Stimulated activated CD8-positive, alpha-beta memory T cell treated with anti-CD3 and anti-CD28 coated beads, Interleukin-12 subunit alpha, Interleukin-12 subunit beta, amount 100 ng/mL, for 24 hours (primary cell): ENCODE results near the gene LRRC8D.

Experiments
- DNase-seq: peaks from one replicate; pipeline ENCODE4 v3.0.0-alpha.2; 2020; ENCODE audit errors: extremely low read depth

Gene LRRC8D

DNA sequence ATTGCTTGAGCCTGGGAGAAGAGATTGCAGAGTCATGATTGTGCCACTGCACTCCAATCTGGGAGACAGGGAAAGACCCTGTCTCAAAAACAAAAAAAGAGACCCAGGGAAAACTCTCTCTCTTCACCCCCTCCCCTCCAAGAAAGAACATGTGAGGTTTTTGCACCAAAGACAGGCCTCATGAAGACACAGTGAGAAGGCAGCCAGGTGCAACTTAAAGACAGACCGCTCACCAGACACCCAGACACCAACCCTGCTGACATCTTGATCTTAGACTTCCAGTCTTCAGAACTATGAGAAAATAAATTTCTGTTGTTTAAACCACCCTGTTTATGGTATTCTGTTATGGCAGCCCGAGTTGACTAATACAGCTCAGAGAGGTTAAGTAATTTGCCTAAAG is 13.3 kb upstream of the LRRC8D start:
- no peak for DNase-seq

DNA sequence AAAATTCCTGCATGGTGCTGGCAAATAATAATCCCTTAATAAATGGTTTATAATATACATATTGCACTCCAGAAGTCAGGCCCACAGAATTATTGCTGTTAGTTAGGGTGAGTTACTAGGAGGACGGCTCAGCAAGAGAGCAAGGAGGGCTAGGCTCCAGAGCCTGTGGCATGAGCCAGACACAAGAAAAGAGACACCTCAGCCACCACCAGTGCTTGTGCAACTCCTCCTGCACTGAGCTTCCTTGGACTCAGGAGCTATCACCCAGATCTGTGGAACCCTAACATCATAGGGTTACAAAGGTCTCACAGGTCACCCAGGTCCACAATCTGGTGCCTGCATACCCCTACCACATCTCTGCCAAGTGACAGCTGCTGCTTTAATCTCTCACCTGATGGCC is 12.8 kb upstream of the LRRC8D start:
- no peak for DNase-seq

DNA sequence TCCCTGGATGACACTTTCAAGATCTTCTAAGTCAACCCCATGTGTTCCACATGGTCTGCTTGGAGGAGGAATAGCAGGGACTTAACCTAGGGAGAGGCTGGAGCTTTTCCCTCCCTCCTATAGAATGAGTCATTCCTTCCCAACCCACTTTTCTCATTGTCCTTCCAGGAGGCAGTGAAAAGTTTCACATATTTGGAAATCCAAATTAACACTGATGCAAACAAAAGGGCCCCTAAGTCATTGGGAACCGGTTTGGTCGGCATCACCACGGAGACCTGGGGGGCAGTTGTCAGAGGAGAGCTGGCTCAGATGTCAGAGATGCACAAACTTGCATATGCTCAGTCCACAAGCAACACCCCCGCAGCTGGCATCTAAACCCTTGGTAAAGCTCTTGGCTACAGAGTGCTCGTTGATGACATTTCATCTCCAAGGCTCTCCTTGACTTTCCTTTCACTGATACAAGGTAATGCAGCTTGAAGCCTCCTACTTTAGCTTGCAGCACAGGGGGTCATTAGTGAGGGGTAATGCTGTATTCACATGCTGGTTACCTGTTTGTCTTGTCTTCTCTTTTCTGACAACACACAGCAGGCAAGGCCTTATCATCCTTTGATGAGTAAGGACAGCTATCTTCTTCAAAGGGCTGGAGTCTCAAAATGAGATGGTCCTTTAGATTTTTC is 12.3 kb upstream of the LRRC8D start:
- DNase-seq, result no peak

DNA sequence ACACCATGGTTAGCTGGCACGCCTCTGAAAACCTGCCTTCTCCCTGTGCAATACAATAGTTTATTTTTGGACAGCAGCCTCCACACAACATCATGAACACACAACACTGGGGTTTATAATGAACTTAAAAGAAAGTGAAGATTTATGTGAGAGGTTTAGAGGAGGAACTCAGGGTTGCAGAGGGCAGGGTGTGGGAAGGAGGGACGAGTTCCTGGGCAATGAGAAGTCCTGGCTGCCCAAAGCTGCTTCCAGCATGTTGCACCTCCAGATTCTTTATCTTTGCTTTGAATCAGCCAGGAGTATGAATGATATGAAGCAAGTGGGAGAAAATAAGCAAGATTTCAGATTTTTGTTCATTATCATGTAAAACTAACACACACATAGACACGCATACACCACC is 11.3 kb upstream of the LRRC8D start:
- no peak for DNase-seq

DNA sequence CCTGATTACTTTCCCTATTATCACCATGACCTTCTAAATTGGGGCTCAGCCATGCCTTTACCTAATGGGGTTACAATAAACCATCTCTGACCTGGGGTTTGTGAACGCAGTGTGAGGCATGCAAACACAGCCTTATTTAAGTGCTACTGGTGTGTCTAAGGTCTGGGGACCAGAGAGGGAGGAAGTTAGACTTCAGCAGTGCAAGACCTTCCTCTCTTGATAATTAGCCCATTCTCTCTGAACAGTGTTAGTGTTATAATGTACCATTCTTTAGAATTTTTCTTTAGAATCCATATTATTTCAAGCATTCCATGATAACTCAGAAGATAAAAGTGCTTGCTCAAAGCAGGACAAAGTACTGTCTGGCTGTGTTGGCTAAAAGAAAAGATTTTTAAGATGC is 10.5 kb upstream of the LRRC8D start:
- no peak for DNase-seq

DNA sequence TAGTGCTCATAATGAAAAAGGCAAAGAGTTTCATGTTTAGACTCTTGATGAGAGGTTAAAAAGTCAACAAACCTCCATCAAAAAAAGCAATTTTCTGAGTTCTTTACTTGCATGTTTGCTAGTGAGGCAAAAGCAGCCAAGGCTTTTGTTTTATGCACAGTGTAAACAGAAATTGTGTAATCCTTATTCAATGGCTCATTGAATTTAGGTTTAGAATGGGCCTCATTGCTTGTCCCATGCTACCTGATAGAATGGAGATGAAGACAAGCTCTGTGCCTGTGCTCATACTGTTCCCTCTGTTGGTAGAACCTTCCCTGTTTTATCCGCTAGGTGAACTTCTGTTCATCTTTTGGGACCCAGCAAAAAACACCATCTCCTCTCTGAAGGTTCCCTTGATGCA is 10.0 kb upstream of the LRRC8D start:
- DNase-seq, result no peak

DNA sequence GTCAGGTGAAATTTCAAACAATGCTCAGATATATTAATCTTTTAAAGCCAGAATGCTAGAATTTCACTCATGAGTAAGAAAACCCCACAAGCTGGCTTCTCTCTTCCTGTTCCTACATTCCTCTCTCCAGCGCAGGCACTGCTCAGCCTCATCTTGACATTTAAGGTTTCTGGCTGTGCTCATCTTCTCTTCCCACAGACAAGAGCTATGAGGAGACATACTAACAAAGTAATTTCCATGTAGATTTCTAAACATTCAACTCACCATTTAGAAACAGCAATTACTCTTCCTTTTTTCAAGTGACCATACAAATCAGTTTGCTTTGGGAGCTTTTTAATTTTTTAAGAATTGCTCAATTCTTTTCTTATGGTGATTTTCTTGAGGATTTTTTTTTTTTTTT is 7.8 kb upstream of the LRRC8D start:
- no peak for DNase-seq

DNA sequence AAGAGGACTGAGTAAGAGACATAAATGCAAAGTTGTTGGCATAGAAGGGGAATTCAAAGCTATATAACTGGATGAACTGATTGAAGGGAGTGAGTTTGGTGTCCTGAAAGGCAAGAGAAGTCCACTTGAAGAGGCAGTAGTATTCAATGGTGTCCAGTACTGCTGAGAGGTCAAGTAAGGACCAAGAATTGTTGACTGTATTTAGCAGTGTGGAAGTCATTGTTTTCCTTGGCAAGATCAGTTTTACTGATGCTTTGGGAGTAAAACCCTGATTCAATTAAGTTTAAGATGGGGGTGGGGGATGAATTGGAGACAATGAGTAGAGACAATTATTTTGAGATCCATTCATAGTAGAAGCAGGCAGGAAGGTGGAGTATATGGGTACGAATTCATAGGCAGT is 5.8 kb upstream of the LRRC8D start:
- DNase-seq, result no peak

DNA sequence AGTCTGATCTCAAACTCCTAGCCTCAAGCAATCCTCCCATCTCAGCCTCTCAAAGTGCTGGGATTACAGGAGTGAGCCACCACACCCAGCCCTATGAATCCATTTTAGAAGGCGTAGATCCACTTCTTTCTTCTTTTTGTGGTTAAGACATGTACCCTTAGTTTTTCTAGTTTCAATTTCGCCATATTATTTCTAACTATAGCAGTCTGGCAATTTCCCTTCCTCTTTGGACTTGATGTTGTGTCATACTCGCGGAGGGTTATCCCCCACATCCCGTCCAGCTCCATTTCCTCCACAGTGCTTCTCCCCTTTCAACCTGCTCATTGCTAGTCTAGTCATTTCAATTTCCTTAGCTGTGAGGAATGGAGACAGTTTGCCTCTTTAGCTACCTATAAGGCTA is 5.2 kb upstream of the LRRC8D start:
- no peak for DNase-seq

DNA sequence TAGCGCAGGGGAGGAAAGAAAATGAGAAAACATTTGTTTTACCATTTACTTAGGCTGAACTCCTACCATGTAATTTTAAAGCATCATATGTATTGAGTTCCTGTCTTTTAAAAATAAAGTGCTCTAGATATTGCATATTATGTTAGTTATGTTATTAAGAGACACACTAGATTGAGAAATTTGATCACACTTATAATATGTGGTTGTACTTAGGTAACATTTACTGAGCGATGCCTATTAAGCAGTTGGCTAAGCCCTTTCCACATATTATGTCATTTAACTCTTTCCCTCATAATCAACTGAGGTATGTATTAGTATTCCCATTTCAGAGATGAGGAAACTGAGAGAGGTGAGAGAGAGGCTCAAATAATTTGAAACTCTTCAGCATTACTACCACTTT is 4.5 kb upstream of the LRRC8D start:
- DNase-seq, result no peak

DNA sequence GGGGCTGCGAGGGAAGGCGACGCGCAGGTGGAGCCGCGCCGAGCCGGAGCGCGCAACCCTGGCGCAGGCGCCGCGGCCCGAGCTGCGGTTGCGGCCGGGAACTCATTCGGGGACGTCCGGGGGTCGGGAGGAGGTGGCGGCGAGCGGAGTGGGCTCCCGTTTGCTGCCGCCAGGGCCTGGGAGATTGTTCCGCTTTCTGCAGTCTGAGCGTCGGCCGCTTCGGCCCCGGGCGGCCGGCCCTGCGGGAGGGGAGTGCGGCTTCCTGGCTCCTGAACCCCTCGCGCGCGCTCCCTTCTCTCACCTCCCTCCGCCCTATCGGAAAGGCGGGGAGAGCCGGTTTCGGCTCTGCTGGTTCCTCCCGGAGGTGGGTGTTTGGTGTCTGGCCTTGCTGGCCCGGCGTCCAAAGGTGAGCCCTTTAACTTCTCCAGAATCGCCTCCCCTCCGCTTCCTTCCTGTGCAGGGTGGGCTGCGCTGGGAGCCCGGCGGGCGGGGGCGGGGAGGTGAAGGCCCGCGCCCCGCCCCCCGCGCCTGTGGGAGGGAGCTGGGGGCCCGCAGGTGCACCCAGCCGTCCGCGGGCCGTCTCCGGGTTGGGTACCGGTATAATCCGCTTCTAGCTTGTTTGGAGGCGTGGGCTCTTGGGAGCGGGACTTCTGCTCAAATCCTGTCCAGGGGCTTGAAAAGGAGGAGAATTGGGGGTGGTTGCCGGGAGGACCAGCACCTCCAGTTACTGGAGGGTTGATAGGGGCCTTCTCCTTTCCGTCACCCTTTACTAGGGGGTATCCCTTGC is 683 bp downstream of the LRRC8D start:
- peak; percentile 20 for DNase-seq

DNA sequence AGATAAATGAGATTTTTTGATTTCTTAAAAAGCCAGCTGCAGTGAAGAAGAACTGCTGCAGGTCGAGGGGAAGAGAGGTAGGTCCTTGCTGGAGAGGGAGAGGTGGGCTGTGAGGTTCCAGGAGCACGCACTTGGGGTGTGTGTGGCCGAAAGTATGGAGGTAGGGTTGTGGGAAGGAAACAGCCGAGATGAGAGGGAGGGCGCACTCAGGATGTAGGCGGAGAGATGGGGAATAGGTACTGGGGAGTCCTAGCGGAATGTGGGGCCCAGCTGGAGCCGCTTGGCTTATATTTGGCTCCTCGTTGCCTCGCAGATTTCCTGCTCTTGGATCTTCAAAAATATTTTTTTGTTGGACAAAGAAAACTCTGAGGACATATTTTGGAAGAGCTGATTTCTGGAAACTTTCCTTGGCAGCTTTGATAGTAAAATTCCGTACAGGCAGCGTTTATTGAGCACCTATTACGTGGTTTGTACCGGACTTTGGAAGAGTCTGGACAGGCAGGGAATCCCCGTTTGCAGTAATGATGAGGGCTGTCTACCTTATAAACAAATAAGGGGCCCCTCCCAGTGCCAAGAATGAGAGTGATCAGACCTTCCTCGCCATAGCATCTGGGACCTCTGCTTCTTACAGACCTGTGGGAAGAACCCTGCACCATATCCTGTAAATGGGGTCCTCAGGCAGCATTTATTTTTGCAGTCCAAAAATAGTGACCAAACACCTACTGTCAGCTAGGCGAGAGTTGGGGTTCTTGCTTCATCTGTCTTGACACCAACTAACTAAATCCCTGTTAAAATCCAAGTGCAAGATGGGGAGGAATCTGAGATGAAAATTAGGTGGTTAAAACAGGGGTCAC is 1.5 kb downstream of the LRRC8D start:
- DNase-seq, result no peak

DNA sequence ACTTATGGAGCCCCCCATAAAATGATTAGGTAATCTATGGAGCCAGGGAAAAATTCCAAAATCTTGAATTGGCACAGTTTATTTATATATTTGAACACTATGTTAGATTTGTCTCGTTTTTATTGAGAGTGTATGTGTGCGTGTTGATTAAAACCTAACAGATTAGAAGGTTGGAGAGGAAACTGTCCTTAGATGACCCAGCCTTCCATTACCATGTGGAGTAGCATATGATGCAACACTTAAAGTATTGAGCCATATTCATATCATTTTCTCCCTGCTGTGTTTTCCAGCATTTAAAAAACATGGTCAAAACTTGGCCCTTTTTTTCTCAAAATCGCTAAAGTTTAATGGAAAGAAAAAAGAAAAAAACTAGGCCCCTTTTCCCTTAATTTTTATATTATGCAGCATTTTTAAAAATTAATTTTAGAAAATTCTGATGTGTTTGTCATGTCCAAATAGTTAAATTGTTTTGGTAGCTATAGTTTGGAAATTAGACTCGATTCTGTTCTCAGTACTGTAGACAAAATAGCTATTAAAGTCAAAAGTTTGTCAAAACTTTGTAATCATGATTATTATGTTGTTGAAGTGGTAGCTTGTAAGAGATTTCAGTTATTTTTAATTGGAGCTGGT is 2.3 kb downstream of the LRRC8D start:
- DNase-seq, result no peak

DNA sequence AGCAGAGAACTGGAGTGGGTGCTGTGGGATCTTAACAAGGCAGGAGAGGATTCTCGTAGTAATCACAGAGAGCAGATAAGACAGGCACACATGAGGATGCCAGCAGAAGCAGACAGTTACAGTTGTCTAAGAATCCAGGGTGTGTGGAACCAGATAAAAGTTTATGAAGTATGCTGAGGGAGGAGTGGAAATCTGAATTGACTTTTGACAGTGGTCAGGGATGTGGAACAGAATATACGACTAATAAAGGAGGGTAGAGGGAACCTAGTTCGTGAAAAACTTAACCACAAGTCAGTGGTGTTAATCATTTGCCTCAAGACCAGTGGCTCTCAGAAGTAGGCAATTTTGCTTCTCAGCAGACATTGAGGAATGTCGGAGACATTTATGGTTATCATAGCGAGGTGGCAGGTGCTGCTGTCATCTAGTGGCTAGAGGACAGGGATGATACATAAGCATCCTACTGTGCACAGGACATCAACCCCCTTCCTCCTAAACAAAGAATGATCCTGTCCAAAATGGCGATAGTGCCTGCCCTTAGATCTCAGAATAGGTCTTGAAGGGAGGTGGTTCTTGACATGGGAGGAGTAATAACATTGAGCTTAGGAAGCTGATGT is 3.0 kb downstream of the LRRC8D start:
- no peak for DNase-seq

DNA sequence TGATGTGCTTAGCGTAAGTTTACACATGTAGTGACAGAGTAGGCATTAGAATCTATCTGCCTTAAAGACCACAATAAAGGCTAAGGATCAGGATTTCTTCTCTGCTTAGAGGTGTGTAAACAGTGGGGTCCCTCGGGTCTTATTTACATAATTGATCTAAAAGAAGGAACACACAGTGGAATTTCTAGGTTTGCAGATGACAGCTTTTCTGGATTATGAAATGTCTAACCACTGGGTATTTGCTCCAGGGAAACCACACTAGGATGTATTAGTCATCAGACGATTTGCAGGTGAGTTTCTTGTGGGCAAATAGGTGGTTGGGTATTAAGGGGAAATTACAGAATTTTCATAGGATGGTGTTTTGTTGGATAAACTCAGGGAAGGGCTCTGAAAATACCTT is 5.8 kb downstream of the LRRC8D start:
- no peak for DNase-seq

DNA sequence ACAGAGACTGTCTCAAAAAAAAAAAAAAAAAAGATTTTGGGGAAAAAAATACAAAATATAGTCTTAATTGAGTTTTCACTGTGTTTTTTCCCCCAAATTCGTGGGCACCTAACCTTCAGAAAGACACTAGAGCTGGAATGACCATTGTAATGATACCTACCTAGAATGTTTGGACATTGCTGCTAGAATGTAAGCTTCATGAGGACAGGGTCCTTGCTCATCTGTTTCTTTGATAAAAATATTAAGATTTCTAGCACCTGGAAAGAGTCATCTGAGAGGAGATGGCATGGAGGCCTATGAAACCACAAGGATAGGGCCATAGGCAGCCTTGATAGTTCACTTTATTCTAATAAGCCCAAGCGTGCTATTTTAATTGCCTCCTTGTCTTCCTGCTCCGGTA is 6.5 kb downstream of the LRRC8D start:
- DNase-seq, result no peak

DNA sequence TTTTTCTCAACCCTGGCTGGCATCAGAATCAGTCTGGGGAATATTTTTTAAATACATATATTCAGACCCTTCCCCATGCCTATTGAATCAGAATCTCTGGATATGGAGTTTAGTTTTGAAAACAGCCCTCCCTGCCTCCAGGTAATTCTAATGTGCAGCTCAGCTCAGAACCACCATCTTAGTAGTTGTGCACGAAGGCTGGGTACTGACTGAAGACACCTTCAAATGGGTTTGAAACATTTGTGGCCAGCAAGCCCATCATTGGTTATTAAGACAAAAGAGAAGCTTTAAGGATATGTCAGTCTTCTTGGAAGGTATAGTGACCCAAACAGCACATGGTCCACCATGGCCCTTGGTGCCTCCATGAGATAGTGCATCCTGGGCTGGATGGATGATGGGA is 7.1 kb downstream of the LRRC8D start:
- no peak for DNase-seq

DNA sequence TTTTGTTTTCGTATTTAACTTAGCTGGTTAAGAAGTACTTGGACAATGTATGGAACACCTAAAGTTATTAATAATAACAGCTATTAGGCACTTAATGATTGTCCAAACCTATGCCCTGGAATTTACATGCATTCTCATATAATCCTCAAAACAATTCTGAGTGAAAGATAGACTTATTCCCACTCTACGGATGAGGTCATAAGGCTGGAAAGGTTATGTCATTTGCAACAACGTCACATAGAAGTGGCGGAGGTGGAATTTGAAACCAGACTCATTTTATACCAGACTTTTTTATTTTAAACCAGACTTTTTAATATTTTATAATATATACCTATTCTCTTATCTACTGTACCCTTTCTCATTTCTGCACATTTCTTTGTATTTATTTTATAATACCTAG is 8.4 kb downstream of the LRRC8D start:
- DNase-seq, result no peak

DNA sequence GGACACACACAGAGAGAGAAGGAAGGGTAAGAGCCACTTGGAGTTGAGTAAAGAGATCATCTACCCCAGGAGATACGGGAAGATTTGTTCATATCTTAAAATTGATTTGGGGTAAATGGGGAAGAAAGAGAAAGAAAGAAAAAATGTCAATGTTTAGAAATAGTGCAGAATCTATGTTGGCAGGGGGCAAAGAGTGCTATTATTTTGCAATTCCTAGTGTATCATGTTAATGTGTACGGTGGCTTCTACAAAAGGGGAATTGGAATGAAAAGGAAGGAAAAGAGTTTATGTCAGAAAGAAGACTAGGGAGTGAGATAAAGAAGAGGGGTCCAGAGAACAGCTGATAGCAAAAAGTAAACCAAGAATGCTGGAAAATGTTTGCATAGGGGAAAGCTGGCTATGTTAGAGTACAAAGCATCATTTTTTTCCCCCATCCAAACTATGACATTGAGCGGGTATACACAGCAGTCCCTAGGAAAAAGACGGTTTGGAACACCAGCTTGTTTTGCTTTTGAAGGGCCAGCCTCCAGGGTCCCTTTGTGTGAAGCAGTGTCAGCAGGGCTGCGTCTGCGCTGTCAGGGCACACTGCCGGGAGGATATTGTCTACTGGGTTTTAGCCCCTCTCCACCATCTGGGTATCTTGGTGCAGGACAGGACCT is 10.8 kb downstream of the LRRC8D start:
- no peak for DNase-seq

DNA sequence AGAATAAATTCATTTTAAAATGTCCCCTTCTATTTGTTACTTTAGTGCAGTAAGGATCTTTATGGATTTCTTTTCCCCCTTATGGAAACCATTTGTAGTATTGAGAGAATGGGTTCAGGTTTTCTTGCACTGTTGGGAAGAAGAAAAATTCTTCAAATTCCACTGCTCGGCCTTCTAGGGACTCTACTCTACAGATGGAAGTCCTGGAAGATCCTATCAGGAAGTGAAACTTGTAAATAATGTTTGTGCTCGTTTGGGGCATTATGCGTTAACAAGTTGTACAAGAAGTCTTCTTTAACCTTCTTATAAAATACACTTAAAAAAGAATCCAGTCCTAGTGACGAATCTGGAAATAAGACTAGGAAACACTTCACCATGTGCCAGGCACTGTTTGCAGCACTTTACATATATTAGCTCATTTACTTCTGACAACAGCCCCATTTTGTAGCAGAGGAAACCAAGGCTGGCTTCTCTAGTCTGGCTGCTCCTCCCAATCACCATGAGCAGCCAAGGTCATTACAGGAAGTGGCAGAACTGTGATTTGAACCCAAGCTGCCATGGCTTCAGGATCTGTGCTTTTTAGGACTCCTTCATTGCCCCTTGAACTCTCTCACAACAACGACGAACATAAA is 11.8 kb downstream of the LRRC8D start:
- no peak for DNase-seq
